Ramos (cell line): ENCODE measurements around the gene CRYZ.
"Not testable (repeated sequence)": the region's sequence is repeated elsewhere in the genome, so short reads cannot be mapped to it uniquely, and the experiment has no call there.

ENCODE experiments used
- in situ Hi-C: fragments of 300-500 bp; cut with MboI; formaldehyde crosslinking; loops from one replicate; pipeline ENCODE4 v1.14.3; 2022; ENCODE audit warnings: low sequenced_read_pairs; ENCODE audit not compliant: unreplicated experiment

The CRYZ gene, protein sequence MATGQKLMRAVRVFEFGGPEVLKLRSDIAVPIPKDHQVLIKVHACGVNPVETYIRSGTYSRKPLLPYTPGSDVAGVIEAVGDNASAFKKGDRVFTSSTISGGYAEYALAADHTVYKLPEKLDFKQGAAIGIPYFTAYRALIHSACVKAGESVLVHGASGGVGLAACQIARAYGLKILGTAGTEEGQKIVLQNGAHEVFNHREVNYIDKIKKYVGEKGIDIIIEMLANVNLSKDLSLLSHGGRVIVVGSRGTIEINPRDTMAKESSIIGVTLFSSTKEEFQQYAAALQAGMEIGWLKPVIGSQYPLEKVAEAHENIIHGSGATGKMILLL

GRCh38 chr1:74732960-74733603, at the start of gene CRYZ, which contains the start of gene TYW3:
Gene CRYZ (minus strand): TSS chr1:74733050. CDS start chr1:74724821, 8,229 bp downstream.
Gene TYW3 (plus strand): TSS chr1:74733152. CDS start chr1:74733245, 93 bp downstream.
- in situ Hi-C loops: no loop called here

- in situ Hi-C loops: no loop called here
Measured at GRCh38 chr1:74780594-74780993, 47.7 kb upstream of the CRYZ start.

DNA sequence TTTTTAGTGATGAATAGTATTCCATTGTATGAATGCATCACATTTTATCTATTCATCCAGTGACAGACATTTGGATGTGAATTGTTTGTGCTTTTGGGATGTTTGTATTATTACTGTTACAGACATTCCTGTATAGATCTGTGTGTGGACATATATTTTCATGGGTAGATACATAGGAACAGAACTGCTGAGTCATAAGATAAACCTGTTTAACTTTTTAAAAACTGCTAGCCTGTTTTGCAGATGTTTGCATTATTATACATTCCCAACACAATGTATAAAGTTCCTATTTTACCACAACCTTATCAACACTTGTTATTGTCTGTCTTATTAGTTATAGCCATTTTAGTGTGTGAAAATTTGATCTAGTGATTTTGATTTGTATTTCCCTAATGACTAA, 46.9 kb upstream of the CRYZ start:
- in situ Hi-C loops: loop anchor here (10.0 kb wide), 1 partner anchor 425 kb away; no protein-coding TSS in a partner anchor

GRCh38 chr1:74777525-74777924, 44.7 kb upstream of the CRYZ start:
- in situ Hi-C loops: loop anchor here (10.0 kb wide), 1 partner anchor 427 kb away; no protein-coding TSS in a partner anchor

DNA sequence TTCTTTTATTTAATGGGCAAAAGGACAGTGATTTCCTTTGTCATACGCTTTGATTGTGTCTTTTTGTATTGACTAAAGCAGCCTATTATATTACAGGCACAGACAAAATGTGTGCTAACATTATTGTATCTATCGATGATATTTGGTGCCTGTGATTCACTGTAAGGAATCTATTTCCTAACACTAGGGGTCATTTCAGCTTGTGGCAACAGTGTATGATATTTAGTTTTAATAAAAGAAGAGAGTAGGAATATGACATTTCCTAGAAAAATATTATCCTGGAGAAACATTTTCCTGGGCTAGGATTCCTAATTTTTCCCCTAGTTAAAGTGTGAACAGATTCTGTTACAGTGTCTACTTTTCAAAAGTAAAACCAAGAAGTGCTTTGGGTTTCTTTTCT, 42.9 kb upstream of the CRYZ start:
- in situ Hi-C loops: loop anchor here (10.0 kb wide), 1 partner anchor 429 kb away; no protein-coding TSS in a partner anchor

- in situ Hi-C loops: loop anchor here (10.0 kb wide), 1 partner anchor 431 kb away; no protein-coding TSS in a partner anchor
Measured at GRCh38 chr1:74773582-74773981, 40.7 kb upstream of the CRYZ start.

DNA sequence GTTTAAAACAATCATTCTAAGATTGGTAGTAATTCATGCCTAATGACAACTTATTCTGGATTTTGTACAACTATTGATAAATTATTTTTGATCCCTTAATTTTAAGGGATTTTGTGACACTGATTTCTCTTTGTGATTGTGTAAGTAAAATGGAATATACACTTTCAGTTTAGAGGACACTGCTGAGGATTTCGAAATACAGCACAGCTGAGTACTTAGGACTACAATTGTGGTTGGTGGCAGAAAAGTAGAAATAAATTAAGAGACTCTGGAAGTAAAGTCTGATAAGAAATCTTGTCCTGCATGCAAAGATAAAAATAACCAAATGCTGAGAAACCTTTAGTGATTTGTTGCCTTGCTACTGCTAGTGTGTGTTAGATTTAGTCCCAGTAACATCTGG, 40.1 kb upstream of the CRYZ start:
- in situ Hi-C loops: loop anchor here (10.0 kb wide), 1 partner anchor 432 kb away; no protein-coding TSS in a partner anchor

DNA sequence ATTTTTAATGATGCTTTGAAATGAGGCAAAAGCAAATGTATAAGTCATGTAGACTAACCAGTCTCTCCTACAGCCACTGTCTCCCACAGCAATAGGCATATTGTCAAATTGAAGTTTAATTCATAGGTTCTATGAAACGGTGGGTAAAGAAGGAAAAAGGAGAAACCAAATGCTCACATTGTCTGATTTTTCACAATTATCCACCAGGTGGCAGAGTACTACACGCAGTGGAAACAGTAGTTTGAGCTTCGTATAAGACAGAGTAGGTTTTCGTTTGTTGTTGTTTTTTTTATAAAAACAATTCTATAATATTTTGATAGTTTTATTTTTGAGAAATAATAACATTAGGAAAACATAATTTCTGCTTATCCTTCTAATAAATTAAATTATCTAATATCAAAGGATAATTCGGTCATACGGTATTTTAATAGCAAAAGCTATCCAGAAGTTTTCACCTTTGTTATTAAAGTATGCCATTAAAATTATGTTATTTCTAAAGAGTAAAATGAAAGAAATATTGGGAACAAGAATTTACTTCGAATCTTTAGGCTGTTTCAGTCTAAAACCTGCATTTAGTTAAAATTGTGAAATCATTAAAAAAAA, 39.2 kb upstream of the CRYZ start:
- in situ Hi-C loops: loop anchor here (10.0 kb wide), 1 partner anchor 433 kb away; no protein-coding TSS in a partner anchor

DNA sequence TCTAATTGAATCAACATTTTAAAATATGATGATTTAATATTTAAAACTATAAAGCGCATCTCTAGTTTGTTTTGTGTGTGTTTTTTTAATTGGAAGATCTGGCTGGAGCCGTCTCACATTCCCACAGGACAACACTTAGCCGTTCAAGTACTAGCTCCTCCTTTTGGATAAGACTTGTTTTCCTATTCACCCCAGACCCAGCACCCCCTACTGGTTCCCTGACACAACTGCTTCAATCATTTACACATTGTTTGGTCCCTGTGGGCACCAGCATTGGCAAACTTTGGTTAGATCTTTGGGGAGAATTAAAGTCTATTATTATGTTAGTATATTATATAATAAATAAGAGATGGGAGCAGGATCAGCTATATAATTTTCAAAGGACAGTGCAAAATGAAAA, 34.6 kb upstream of the CRYZ start:
- in situ Hi-C loops: no loop called here

GRCh38 chr1:74766579-74766978, 33.7 kb upstream of the CRYZ start:
- in situ Hi-C loops: no loop called here

GRCh38 chr1:74763807-74764206, 31.0 kb upstream of the CRYZ start:
- in situ Hi-C loops: no loop called here

DNA sequence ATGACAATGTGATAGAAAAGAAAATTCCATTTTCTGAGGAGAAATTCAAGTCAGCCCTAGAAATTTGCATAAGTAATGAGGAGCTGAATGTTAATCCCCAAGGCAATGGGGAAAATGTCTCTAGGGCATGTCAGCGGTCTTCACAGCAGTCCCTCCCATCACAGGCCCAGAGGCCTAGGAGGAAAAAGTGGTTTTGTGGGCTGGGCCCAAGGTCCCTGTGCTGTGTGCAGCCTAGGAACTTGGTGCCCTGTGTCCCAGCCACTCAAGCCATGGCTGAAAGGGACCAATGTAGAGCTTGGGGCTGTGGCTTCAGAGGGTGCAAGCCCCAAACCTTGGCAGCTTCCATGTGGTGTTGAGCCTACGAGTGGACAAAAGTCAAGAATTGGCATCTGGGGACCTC, 23.8 kb upstream of the CRYZ start:
- in situ Hi-C loops: not testable (repeated sequence)

DNA sequence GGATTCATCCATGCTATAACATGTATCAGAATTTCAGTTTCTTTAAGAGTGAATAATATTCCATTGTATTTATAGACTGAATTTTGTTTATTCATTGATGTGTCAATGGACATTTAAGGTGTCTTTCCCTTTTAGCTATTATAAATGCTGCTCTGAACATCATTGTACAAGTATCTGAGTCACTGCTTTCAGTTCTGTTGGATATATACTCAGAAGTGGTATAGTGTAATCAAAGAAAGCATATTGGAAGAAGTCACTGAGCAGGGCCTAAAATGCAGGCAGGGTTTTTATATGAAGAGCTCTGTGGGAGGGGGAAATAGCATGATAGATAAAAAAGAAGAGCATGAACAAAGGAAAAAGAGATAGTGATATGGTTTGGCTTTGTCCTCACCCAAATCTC, 22.6 kb upstream of the CRYZ start:
- in situ Hi-C loops: no loop called here

GRCh38 chr1:74753104-74753503, 20.3 kb upstream of the CRYZ start:
- in situ Hi-C loops: no loop called here

- in situ Hi-C loops: no loop called here
Measured at GRCh38 chr1:74748960-74749359, 16.1 kb upstream of the CRYZ start.

DNA sequence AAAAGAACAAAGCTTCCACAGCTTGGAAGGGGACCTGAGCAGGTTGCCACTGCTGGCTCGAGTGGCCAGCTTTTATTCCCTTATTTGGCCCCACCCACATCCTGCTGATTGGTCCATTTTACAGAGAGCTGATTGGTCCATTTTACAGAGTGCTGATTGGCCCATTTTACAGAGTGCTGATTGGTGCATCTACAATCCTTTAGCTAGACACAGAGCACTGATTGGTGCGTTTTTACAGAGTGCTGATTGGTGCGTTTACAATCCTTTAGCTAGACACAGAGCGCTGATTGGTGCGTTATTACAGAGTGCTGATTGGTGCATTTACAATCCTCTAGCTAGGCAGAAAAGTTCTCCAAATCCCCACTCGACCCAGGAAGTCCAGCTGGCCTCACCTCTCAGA, 12.4 kb upstream of the CRYZ start:
- in situ Hi-C loops: not testable (repeated sequence)

- in situ Hi-C loops: not testable (repeated sequence)
Measured at GRCh38 chr1:74740307-74740980, 7.6 kb upstream of the CRYZ start.

DNA sequence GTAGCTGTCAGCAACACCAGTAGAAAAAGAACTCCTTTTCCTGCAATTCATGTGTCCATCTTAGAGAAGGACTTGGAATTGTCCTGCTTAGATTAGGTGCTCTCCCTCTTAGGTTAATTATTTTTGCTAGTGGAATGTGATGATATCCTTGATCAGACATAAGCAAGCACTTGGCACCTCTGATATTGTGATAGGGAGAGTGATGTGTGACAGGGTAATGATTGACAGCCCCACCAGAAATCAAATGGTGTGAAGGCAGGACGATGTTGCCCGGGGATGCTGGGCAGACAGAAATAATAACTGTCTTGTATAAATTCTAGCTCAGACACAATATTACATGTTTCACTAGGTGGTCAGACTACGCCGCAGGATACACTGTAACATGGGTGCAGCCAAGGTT, 4.5 kb upstream of the CRYZ start:
- in situ Hi-C loops: no loop called here

- in situ Hi-C loops: no loop called here
Measured at GRCh38 chr1:74733604-74734484, 994 bp upstream of the CRYZ start.
